ENCODE data around the gene GALNT10. TPM values are rescaled to one million over a fixed set of nuclear protein-coding genes. Genes with fewer than 3 reads are reported as not detected.
A peak's percentile ranks its signal among the peaks of the same experiment; 100 is the strongest.

The GALNT10 gene
- total and polyA plus RNA-seq, 2 experiments from 2014 or later, result 3.2 to 12.9 TPM

DNA sequence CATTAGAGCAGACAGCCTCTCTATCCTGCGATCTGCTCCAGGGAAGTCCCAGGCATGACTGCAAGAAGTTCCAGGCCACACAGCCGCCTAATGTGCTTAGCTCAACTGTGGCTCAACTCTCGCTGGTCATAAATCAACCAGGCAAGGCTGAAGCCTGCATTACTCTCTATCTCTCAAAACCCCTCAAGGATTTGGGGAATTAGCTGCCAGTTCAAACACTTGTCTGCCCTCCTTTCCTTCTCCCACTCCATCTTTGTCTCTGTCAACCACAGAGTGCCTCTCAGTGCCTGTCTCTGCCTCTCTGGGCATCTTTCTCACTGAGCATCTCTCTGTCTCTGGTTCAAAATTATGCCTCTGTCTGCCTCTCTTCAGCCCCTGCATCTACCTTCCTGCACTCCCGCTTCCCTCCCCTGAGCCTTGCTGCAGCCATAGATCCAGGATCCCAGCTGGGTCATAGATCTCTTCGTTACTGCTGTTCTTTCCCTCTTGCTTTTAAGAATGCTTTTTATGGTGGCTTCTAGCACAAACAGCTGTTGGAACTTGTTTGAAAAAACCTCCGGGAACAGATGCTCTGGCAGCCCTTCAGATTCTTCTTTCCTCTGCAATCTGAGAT is 27.9 kb upstream of the GALNT10 start:
- H3K79me2 ChIP-seq (replicated peaks; ENCODE audit: insufficient read depth), result no peaks in the 10 kb centered on the region
- Mint-ChIP-seq H3K4me3 (no peak overlapping the region), H3K27ac (no peak overlapping the region), H3K36me3 (ENCODE audit: low read depth) (no peaks in the 10 kb centered on the region), H3K27me3 (ENCODE audit: insufficient read depth, low read depth, poor library complexity) (peaks cover 9% of the 10 kb centered on the region), H3K4me1 (peaks cover 41% of the 10 kb centered on the region), H3K9me3 (no peaks in the 10 kb centered on the region)
- peak overlapping the region; percentile 75; the same call in 1 of the 2 replicates for H2AFZ ChIP-seq
- H3K36me3 ChIP-seq (ENCODE audit: insufficient read depth), result no peaks in the 10 kb centered on the region
- H3K4me1 ChIP-seq (ENCODE audit: insufficient read depth), result peaks cover 41% of the 10 kb centered on the region
- DNase-seq (ENCODE audit: low spot score), result no peak
- no peaks in the 10 kb centered on the region for H3F3A ChIP-seq (replicated peaks; ENCODE audit: low read depth)
- H3K27ac ChIP-seq (ENCODE audit: low read depth), result no peak overlapping the region
- H3K4me2 ChIP-seq, result no peak overlapping the region
- no peak for ATAC-seq
- H3K4me3 ChIP-seq, result no peak overlapping the region
- no peak for TF ChIP-seq POLR2AphosphoS5 (IDR thresholded peaks at IDR 0.05; ENCODE audit: low read depth)
- TF ChIP-seq, protein P1, sequence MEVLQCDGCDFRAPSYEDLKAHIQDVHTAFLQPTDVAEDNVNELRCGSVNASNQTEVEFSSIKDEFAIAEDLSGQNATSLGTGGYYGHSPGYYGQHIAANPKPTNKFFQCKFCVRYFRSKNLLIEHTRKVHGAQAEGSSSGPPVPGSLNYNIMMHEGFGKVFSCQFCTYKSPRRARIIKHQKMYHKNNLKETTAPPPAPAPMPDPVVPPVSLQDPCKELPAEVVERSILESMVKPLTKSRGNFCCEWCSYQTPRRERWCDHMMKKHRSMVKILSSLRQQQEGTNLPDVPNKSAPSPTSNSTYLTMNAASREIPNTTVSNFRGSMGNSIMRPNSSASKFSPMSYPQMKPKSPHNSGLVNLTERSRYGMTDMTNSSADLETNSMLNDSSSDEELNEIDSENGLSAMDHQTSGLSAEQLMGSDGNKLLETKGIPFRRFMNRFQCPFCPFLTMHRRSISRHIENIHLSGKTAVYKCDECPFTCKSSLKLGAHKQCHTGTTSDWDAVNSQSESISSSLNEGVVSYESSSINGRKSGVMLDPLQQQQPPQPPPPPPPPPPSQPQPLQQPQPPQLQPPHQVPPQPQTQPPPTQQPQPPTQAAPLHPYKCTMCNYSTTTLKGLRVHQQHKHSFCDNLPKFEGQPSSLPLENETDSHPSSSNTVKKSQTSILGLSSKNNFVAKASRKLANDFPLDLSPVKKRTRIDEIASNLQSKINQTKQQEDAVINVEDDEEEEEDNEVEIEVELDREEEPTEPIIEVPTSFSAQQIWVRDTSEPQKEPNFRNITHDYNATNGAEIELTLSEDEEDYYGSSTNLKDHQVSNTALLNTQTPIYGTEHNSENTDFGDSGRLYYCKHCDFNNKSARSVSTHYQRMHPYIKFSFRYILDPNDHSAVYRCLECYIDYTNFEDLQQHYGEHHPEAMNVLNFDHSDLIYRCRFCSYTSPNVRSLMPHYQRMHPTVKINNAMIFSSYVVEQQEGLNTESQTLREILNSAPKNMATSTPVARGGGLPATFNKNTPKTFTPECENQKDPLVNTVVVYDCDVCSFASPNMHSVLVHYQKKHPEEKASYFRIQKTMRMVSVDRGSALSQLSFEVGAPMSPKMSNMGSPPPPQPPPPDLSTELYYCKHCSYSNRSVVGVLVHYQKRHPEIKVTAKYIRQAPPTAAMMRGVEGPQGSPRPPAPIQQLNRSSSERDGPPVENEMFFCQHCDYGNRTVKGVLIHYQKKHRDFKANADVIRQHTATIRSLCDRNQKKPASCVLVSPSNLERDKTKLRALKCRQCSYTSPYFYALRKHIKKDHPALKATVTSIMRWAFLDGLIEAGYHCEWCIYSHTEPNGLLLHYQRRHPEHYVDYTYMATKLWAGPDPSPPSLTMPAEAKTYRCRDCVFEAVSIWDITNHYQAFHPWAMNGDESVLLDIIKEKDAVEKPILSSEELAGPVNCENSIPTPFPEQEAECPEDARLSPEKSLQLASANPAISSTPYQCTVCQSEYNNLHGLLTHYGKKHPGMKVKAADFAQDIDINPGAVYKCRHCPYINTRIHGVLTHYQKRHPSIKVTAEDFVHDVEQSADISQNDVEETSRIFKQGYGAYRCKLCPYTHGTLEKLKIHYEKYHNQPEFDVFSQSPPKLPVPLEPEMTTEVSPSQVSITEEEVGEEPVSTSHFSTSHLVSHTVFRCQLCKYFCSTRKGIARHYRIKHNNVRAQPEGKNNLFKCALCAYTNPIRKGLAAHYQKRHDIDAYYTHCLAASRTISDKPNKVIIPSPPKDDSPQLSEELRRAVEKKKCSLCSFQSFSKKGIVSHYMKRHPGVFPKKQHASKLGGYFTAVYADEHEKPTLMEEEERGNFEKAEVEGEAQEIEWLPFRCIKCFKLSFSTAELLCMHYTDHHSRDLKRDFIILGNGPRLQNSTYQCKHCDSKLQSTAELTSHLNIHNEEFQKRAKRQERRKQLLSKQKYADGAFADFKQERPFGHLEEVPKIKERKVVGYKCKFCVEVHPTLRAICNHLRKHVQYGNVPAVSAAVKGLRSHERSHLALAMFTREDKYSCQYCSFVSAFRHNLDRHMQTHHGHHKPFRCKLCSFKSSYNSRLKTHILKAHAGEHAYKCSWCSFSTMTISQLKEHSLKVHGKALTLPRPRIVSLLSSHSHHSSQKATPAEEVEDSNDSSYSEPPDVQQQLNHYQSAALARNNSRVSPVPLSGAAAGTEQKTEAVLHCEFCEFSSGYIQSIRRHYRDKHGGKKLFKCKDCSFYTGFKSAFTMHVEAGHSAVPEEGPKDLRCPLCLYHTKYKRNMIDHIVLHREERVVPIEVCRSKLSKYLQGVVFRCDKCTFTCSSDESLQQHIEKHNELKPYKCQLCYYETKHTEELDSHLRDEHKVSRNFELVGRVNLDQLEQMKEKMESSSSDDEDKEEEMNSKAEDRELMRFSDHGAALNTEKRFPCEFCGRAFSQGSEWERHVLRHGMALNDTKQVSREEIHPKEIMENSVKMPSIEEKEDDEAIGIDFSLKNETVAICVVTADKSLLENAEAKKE (CRISPR knock-in tag; IDR thresholded peaks at IDR 0.05), result no peak
- TF ChIP-seq, protein P2, sequence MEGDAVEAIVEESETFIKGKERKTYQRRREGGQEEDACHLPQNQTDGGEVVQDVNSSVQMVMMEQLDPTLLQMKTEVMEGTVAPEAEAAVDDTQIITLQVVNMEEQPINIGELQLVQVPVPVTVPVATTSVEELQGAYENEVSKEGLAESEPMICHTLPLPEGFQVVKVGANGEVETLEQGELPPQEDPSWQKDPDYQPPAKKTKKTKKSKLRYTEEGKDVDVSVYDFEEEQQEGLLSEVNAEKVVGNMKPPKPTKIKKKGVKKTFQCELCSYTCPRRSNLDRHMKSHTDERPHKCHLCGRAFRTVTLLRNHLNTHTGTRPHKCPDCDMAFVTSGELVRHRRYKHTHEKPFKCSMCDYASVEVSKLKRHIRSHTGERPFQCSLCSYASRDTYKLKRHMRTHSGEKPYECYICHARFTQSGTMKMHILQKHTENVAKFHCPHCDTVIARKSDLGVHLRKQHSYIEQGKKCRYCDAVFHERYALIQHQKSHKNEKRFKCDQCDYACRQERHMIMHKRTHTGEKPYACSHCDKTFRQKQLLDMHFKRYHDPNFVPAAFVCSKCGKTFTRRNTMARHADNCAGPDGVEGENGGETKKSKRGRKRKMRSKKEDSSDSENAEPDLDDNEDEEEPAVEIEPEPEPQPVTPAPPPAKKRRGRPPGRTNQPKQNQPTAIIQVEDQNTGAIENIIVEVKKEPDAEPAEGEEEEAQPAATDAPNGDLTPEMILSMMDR (conservative IDR thresholded peaks at IDR 0.05; ENCODE audit: low read depth in 2 of 2), result no peak
- no peaks in the 10 kb centered on the region for H3K9me2 ChIP-seq (ENCODE audit: insufficient read depth)
- no peaks in the 10 kb centered on the region for H3K27me3 ChIP-seq (ENCODE audit: insufficient read depth)
- H4K20me1 ChIP-seq (replicated peaks; ENCODE audit: insufficient read depth), result no peaks in the 10 kb centered on the region

Data from GM23338 (cell line).